Activated CD8-positive, alpha-beta memory T cell treated with anti-CD3 and anti-CD28 coated beads, Interleukin-2, amount 50 U/mL, for 4 hours (primary cell): ENCODE data around the gene NADSYN1.

Source experiments
- DNase-seq: peaks from one replicate; pipeline ENCODE4 v3.0.0-alpha.2; 2020

The NADSYN1 gene

GRCh38 chr11:71474141-71474770 lies 21.3 kb downstream of the NADSYN1 start:
- no peak for DNase-seq

DNA sequence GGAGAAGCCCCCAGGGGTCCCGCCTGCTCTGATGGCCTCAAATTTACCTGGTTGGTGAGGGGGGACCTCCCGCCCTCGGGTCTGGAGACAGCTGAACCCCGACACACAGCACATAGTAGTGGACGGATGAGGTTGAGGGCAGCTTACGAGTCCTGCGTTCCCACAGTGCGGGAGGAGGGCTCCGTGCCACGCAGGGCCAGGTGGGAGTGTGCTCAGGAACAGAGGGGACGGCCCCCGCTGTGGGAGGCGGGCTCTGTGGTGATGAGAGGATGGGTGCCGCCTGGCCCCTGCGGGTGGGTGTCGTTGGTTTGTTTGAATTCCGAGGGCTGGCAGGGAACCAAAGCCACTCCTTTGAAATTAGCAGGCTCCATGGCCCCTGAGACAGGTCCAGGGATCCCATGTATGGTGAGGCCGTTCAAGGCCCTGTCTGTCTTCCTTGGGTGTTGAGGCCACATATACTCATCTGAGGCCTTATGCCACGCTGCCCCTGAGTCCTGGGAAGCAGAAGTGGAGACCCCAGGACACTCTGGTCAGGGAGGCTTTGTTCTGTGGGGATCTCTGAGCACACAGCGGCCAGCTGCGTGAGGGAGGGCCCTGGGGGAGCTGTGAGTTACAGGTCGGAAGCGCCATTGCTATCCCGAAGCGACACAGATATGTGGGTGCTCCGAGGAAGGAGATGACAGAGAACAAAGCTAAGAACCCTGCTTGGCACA lies 21.9 kb downstream of the NADSYN1 start:
- DNase-seq: no peak

- DNase-seq: no peak
Measured at GRCh38 chr11:71476031-71476430, 23.0 kb downstream of the NADSYN1 start.

- DNase-seq: no peak
Measured at GRCh38 chr11:71476926-71477640, 24.1 kb downstream of the NADSYN1 start.

DNA sequence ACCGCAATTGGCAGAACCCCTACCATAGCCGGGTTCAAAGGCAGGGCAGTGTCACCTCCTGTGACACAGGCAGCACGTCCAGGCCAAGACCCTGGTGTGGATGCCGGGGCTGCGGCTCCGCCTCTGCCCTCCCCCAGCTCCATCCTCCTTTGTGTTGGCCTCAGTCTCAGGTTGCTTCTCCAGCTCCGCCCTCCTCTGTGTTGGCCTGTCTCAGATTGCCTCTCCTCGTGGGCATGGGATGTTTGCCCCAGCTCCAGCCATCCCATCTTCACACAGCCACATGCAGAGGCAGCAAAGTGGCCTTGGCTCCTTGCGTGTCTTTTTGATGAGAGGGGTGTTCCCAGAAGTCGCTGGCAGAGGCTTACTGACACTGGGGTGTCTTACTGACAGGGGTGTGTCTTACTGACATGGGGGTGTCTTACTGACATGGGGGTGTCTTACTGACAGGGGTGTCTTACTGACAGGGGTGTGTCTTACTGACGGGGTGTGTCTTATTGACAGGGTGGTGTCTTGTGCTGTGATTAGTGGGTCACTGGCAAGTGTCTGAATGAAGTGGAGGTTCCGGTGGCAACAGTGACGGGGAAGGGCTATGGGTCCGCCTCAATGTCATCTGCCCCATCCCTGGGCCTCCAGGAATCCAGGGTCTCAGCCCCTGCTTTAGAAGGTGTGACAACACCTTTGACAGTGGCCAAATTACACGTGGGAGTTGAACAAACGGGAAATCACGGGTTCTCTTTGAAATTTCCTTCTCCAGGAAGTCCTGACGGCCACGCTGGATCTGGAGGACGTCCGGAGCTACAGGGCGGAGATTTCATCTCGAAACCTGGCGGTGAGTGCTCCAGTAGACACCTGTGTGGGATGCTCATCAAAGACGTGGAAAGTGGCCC lies 24.9 kb downstream of the NADSYN1 start:
- no peak for DNase-seq

DNA sequence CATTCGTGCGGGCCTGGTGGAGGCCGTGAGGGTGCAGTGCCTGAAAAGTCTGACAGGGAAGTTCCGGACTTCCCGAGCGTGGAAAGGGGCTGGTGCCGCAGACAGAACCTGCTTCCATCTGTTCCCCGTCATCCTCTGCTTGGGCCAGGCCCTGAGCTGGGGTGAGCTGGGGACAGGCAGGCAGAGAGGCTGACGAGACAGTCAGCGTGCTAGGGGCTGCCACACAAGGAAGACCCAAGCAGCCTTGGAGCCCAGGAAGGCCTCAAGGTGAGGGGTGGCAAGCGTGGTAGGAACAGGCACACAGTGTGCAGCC lies 25.5 kb downstream of the NADSYN1 start:
- DNase-seq: no peak

DNA sequence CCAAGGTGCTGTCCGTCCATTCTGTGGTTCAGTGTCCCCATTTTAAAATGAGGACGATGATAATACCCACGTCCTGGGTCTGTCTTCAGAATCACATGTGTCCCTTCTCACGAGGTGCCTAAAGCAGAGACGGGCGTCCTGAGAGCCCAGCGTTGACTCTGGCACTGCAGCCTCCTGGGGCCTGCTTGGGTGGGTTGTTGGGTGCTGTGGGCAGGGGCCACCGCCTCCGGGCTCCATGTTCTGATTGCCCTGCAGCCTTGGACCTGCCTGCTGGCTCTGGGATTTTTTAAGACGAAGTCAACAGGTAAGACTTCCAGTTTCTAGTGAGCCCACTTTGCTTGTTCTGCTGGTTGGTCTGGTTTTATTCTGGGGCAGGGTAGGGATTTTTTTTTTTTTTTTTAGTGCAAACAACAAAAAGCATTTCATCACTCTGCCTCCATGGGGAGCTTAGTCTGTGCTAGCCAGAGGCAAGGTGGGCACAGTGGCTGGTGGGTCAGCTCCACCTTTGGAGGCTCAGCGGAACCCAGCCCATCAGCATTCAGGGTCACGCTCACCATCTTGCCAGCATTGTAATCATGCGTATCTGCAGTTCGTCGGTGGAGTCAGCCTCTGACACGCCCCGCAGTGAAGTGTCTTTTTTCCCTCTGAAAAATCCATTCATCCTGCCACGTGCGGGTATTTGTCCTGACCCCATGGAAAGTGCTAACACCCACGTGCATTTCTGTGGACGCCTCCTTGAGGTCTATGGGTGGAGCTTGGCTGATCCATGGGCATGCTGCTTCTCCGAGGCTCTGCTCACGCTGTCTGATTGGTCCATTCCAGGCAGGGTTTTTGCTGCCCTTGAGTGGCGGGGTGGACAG lies 28.3 kb downstream of the NADSYN1 start:
- no peak for DNase-seq

- no peak for DNase-seq
Measured at GRCh38 chr11:71482216-71482615, 29.2 kb downstream of the NADSYN1 start.

- DNase-seq: no peak
Measured at GRCh38 chr11:71482746-71483364, 29.9 kb downstream of the NADSYN1 start.

- no peak for DNase-seq
Measured at GRCh38 chr11:71483692-71484091, 30.7 kb downstream of the NADSYN1 start.

DNA sequence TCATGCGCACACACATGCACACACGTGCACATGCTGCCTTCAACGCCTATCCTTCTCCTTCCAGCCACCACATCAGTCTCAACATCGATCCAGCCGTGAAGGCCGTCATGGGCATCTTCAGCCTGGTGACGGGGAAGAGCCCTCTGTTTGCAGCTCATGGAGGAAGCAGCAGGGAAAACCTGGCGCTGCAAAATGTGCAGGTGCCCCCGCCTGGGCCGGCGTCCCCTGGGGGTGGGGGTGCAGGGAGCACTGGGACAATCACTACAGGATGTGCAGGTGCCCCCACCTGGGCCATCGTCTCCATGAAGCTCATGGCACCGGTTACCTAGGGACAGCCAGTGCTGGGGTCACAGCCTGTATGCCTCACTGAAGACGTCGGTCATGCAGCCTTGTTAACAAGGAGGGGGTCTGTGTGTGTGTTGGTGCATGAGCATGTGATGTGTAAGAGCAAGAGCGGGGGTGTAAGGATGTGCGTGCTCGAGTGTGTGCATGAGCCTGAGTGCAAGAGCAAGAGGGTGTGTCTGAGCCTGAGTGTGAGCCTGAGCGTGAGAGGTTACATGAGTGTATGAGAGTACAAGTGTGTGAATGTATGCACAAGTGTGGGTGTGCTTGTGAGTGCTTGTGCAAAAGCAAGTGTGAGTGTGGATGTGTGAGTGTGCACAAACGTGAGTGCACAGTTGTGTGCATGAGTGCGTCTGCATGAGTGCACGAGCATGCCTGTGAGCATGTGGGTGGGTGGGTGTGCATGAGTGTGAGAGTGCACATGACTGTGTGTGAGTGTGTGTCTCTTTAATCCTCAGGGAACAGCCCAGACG lies 31.5 kb downstream of the NADSYN1 start:
- no peak for DNase-seq

- DNase-seq: no peak
Measured at GRCh38 chr11:71485063-71485399, 32.0 kb downstream of the NADSYN1 start.

- no peak for DNase-seq
Measured at GRCh38 chr11:71485466-71485865, 32.5 kb downstream of the NADSYN1 start.

DNA sequence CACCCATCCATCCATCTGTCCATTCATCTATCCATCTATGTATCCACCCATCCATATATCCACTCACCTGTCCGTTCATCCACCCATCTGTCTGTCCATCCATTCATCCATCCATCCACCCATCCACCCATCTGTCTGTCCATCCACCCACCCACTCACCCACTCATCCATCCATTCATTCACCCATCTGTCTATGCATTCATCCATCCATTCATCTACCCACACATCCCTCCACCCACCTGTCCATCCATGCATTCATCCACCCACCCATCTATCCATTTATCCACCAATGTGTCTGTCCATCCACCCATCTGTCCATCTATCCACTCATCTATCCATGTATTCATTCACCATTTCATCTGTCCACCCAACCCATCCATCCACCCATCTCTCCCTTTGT lies 33.3 kb downstream of the NADSYN1 start:
- no peak for DNase-seq

DNA sequence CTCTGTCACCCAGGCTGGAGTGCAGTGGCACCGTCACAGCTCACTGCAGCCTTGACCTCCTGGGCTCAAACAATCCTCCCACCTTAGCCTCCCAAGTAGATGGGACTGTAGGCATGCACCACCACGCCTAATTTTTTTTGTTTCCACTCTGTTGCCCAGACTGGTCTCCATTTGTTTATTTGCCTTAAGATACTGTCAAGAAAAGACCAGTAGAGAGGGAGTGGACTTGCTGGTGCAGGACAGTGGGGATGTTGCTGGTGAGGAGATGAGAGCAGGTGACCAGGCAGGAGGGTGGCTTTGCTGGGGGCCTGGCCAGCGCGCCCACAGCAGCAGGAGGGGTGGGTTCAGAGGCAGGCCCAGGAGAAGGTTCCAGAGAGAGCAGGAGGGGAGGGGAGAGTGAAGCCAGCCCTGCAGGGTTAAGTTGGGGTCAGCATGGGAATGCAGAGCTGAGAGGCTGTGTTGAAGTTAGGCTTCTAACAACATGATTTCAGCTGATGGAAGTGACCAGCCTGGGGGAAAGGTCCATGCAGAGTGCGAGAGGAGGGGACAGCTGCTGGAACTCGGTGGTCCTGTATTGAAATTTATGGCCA lies 35.8 kb downstream of the NADSYN1 start:
- DNase-seq: no peak

GRCh38 chr11:71489311-71490043 lies 36.5 kb downstream of the NADSYN1 start:
- DNase-seq: no peak

- DNase-seq: no peak
Measured at GRCh38 chr11:71490044-71490730, 37.2 kb downstream of the NADSYN1 start.

GRCh38 chr11:71490731-71491390 lies 37.9 kb downstream of the NADSYN1 start:
- DNase-seq: no peak

DNA sequence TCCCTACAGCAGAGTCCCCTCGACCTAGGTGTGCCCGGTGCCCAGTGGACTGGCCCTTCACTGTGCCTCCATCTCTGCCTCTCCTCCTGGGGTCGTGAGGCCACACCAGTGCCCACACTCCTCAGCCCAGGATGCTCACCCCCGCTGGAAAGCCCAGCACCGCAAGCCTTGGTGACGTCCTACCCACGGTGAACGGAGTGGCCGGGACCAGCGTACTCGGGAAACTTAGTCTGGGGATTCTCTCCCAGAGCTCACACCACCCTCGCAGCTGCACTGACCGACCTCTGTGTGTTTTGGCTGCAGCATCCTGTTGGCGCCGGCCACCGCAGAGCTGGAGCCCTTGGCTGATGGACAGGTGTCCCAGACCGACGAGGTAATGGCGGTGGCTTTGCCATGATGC lies 38.5 kb downstream of the NADSYN1 start:
- no peak for DNase-seq
